ENCODE results near the gene TMEM140.
"Not testable (repeated sequence)": the region's sequence is repeated elsewhere in the genome, so short reads cannot be mapped to it uniquely, and the experiment has no call there.

TMEM140 gene

DNA sequence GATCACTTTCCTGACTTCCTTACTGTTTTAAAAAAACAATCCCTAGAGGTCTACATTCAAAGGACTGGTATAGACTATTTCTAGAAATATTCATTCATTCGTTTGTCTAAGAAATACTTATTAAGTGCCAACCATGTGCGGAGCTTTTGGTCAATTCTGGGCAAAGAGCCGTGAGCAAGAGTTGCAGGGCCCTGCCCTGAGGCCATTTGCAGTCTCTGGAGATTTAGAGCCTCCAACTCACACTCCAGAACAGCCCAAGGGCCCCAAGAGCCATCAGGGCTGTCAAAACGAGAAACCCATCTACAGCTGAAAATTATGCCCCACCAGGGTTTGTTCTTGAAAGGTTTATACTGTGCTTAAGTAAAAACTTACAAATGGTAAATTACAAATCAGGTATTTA is 47.3 kb downstream of the TMEM140 start:
- no peak for DNase-seq (ENCODE audit: low read depth in 2 of 2)

DNA sequence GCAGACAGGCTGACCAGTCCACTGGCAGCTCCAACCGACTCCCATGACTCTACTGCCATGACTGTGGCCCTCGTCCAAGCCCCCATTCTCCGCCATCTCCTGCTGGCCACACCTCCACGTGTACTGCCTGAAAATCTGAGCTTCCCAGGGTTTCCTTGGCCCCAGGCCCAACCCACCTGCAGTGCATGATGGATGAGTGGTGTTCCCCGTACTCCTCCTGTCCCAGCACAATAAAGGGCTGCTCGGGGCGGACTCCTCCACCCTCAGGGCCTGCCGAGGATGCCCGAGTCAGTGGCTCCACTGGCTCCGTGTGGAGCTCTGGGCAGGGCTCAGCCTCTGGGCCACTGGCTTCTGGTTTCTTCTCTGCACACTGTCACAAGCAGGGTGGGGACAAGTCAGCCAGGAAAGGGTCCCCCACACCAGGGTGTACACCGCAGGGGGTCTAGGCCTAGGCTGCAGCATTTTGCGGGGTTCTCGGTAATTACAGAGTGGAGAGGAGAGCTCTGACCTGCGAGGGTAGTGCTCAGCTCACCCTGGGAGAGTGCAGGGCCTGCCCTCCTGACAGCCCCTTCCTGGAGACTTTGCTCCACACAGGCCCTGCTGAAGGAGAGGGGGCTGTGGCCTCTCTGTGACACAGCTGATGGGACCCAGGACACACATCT is 48.2 kb downstream of the TMEM140 start:
- no peak for DNase-seq (ENCODE audit: low read depth in 2 of 2)

GRCh38 chr7:135197343-135197742 is 49.5 kb downstream of the TMEM140 start:
- no peak for DNase-seq (ENCODE audit: low read depth in 2 of 2)

- no peak for DNase-seq (ENCODE audit: low read depth in 2 of 2)
Measured at GRCh38 chr7:135197906-135198655, 50.2 kb downstream of the TMEM140 start.

GRCh38 chr7:135199439-135199838 is 51.6 kb downstream of the TMEM140 start:
- DNase-seq (ENCODE audit: low read depth in 2 of 2), result no peak

DNA sequence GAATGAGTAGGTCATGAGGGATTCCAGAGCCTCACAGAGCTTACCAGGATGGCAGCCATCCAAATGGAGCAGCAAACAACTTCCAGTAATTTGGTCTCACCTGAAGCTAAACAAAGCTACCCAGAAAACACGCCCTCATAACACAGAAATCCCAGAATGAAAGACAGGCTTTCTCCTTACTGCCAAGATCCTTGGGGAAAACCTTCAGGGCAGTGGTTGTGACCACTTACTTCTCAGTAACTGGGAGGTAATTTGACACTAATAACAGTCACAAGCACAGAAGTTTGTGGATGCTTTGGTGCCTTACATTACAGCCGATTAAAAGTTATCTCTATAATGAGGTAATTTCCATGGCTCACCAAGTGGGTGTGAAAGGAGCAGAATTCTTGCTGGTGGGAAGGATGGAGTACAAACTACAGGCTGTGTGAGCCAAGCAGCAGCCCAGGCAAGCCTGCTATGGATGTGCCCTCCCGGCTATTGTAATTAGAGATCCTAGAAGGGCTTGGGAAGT is 53.0 kb downstream of the TMEM140 start:
- DNase-seq (ENCODE audit: low read depth in 2 of 2), result no peak

- no peak for DNase-seq (ENCODE audit: low read depth in 2 of 2)
Measured at GRCh38 chr7:135201350-135201749, 53.5 kb downstream of the TMEM140 start.

DNA sequence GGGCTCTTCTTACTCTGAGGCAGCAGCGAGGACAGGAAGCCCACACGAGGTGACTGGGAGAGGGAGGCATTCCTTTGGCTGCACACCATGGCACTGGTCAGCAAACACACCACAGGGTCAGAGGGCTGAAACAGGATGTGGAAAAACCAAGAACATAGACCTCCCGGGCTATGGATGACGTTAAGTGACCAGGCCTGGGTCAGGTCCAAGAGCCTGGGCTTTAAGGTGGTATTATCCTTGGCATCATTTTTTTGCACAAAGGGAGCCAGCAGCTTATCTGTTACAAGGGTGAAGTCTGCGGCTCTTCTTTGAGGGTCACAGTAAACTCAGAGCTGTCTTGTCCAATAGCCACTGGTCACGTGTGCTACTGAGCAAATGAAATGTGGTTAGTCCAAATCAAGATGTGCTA is 56.5 kb downstream of the TMEM140 start:
- DNase-seq (ENCODE audit: low read depth in 2 of 2), result no peak

- no peak for DNase-seq (ENCODE audit: low read depth in 2 of 2)
Measured at GRCh38 chr7:135204876-135205275, 57.0 kb downstream of the TMEM140 start.

DNA sequence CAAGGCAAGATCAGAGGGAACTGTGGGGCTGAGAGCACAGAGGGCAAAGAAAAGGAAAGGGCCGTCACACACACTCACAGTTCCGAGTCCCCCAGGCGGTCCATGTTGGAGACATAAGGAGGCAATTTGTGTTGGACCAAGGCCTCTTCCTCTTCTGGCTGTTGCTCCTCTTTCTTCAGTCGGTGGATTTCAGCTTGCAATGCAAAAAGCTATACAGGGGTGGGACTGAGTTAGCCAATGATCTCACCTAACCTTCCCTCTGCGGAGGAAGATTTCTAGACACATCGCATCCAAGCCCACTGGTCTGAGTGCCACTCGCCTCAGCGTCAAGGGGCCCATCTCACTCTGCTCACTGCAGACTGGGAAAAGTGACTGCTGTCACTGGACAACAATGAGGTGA is 58.0 kb downstream of the TMEM140 start:
- no peak for DNase-seq (ENCODE audit: low read depth in 2 of 2)

DNA sequence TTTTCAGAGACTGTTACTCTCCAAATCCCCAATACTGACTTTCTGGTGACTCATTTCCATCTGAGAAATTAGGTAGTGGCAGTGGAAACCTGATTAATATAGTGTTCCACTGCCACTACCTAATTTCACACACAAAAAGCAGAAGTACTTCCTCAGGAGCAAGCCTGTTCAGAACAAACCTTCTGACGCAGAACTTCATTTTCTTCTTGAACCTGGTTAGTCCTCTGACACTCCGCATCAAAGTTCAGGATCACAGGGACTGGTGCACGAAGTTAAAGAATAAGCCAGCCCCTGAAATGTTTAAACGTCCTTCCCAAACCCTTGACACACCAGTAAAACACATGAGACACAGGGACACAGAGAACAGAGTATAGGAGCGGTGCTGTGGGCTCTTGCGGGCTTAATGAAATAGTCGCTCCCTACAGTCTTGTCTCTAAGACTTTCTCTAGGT is 59.1 kb downstream of the TMEM140 start:
- DNase-seq (ENCODE audit: low read depth in 2 of 2), result no peak

GRCh38 chr7:135207406-135208101 is 59.7 kb downstream of the TMEM140 start:
- no peak for DNase-seq (ENCODE audit: low read depth in 2 of 2)

DNA sequence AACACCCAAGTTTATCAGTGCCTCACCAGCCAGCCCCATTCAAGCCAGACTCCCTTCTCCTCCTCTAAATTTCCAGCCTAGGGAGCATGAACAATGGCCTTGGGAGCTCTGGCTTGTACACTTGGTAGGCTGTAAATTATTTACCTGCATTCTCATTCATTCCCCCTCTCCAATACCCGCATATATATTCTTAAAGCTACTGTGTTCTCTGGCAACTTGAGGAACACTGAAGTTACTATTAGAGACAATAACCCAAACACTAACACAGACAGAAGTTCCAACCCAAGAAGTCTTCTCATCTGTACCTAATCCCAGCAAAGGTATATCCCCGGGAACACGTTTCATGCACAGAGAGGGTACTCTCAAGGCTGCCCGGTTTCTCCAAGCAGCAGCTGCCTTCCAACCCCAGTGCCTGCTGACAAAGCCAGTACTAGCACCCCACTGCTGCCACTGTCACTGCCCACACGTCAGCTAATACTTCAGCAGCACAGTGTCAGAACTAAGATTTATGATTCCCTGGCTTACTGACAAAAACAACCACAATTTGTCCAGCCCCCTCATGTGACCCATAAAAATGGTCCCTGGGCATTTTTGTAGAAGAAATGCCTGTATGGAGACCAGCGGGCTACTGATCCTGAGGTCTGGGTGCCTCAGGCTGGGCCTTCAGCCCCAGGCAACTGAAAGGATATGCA is 60.4 kb downstream of the TMEM140 start:
- no peak for DNase-seq (ENCODE audit: low read depth in 2 of 2)

DNA sequence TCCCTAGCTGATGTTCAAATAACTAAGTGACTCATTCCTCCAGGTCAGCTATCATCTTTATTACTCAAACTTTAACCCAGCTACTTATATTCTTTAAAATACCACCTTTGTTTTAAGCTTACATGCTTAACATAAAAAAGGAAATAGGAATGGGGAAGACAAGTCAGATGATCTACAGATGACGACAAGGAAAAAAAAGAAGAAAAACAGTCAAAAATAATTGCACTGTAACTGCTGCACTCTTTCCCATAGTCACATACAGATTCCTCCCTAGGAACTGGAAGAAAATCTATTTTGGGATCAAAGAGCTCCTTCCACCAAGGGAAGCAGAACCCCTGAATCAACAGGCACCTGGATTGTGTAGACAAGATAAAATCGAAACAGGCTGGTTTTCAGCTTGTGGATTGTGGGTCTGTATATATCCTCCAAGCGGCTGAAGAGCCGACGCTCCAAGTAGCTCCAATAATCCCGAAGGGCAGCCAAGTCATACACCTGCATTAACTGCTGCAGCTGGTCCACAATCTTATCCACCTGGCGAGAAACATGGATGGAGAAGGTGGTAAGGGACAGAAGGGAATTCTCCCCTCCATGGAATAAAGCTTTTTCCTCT is 61.5 kb downstream of the TMEM140 start:
- no peak for DNase-seq (ENCODE audit: low read depth in 2 of 2)

GRCh38 chr7:135210888-135211178 is 63.0 kb downstream of the TMEM140 start:
- DNase-seq (ENCODE audit: low read depth in 2 of 2), result peak; percentile 4

DNA sequence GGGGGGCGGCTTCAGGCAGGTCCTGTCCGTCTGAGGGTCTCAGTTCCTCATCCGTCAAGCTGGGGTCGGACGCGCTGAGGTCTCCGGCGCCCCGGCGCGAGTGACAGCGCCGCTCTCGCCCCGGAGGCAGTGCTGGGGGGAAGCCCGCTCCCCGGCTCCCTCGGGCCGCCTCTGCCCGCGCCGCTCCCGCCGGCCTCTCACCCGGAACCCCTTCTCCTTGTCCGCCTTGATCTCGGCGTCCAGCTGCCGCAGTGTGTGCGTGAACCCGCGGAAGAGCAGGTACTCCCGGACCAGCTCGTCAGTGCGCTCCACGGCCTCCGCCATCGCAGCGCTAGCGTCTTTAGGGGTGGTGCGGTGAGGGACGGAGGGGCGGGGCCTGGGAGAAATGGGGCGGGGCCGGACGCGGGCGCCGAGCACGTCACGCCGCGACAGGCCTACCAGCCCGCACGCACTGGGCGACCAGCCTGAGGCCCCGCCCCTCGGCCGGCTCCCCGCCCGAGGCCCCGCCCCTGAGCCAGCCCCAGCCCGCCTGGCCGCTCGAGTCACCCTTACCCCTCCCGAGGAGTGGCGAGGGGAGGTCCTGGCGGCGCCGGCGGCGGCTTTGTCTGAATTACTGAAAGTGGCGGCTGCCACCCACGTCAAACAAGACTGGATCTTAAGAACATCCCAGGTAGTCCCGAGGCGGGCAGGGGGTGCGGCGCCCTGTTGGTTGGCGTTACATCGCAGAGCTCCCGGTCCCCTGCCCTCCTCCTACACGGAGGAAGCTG is 63.5 kb downstream of the TMEM140 start, which contains the start of gene WDR91:
Gene WDR91, minus strand, starts transcription at position 348 of the 767 bp plus-strand sequence. Its CDS starts 24 bp downstream, at position 324.
- peak; percentile 95 to 97 for DNase-seq (ENCODE audit: low read depth in 2 of 2)

GRCh38 chr7:135211946-135212685 is 64.2 kb downstream of the TMEM140 start:
- not testable (repeated sequence) for DNase-seq (ENCODE audit: low read depth in 2 of 2)

- no peak for DNase-seq (ENCODE audit: low read depth in 2 of 2)
Measured at GRCh38 chr7:135213831-135214230, 66.0 kb downstream of the TMEM140 start.

GRCh38 chr7:135215180-135215579 is 67.3 kb downstream of the TMEM140 start:
- no peak for DNase-seq (ENCODE audit: low read depth in 2 of 2)

- DNase-seq (ENCODE audit: low read depth in 2 of 2), result no peak
Measured at GRCh38 chr7:135215698-135216097, 67.8 kb downstream of the TMEM140 start.
